Bronchial epithelial cell (primary cell): ENCODE data around the gene TOLLIP. TPM values are rescaled to one million over a fixed set of nuclear protein-coding genes. Genes with fewer than 3 reads are reported as not detected.

Source experiments
- DNase-seq: peaks from one replicate; pipeline ENCODE4 v3.0.0-alpha.2; 2010; ENCODE audit warnings: low read depth
- FAIRE-seq: peaks from 2 replicates; lab custom pipeline; 2011; peaks lifted over from hg19 to GRCh38; lab: Jason Lieb, UNC
- H3K27me3 ChIP-seq: 2 replicates; pipeline ENCODE4 v1.5.1; 2011; ENCODE audit warnings: low read length; ENCODE audit not compliant: control insufficient read depth, insufficient read depth
- H3K36me3 ChIP-seq: 2 replicates; pipeline ENCODE4 v1.5.1; 2011; ENCODE audit warnings: low read length; ENCODE audit not compliant: control insufficient read depth, insufficient read depth
- H3K4me3 ChIP-seq: 2 replicates; pipeline ENCODE4 v1.5.1; 2011; ENCODE audit warnings: mild to moderate bottlenecking, low read depth, low read length, control low read depth
- CTCF ChIP-seq: IDR thresholded peaks from 2 replicates; pipeline ENCODE4 v1.5.1; 2011; ENCODE audit warnings: mild to moderate bottlenecking, moderate library complexity, low read length, control low read depth, inconsistent platforms; ENCODE audit not compliant: insufficient read depth, severe bottlenecking
- total RNA-seq: library from RNA; depleted of rRNA; stranded (reverse); fragments of >200 nt; gene quantifications from 2 replicates; pipeline ENCODE4 v1.2.1, GENCODE V29; 2014

The TOLLIP gene
- total RNA-seq, 1 donor from 2014 or later = 43.4 TPM

GRCh38 chr11:1310318-1310687, 871 bp upstream of the TOLLIP start:
- FAIRE-seq (no peak), DNase-seq (no peak)
- H3K4me3 ChIP-seq = peak overlapping the region; percentile 58
- TF ChIP-seq CTCF = no peak
- peaks cover 4% of the 10 kb centered on the region for H3K36me3 ChIP-seq
- no peaks in the 10 kb centered on the region for H3K27me3 ChIP-seq

GRCh38 chr11:1308743-1309497, 512 bp downstream of the TOLLIP start:
- Histone ChIP-seq H3K27me3 (no peaks in the 10 kb centered on the region), H3K36me3 (peaks cover 4% of the 10 kb centered on the region), H3K4me3 (peak overlapping the region; percentile 71)
- no peak for DNase-seq
- TF ChIP-seq CTCF = no peak
- FAIRE-seq = no peak

- FAIRE-seq = no peak
- H3K27me3 ChIP-seq = no peaks in the 10 kb centered on the region
- DNase-seq = peak; percentile 28
These were observed 1.3 kb downstream of the TOLLIP start for GRCh38 chr11:1307998-1308742.

GRCh38 chr11:1307163-1307870, 2.1 kb downstream of the TOLLIP start:
- no peak for TF ChIP-seq CTCF
- peak; percentile 83 for DNase-seq
- peak; percentile 43 for FAIRE-seq
- Histone ChIP-seq H3K27me3 (no peaks in the 10 kb centered on the region), H3K36me3 (peaks cover 7% of the 10 kb centered on the region), H3K4me3 (peak overlapping the region; percentile 5)

More at GRCh38 chr11:1307998-1308742, 1.3 kb downstream of the TOLLIP start:
- no peak for TF ChIP-seq CTCF
- peaks cover 4% of the 10 kb centered on the region for H3K36me3 ChIP-seq
- peak overlapping the region; percentile 71 for H3K4me3 ChIP-seq

- TF ChIP-seq CTCF = no peak
- H3K4me3 ChIP-seq = peak overlapping the region; percentile 5
- H3K36me3 ChIP-seq = peaks cover 7% of the 10 kb centered on the region
- FAIRE-seq = no peak
- no peak for DNase-seq
- no peaks in the 10 kb centered on the region for H3K27me3 ChIP-seq
These were observed 3.0 kb downstream of the TOLLIP start for GRCh38 chr11:1306186-1307162.
